ENCODE data around the gene SLC4A7. TPM values are rescaled to one million over a fixed set of nuclear protein-coding genes. Genes with fewer than 3 reads are reported as not detected.
A peak's percentile ranks its signal among the peaks of the same experiment; 100 is the strongest.

The SLC4A7 gene
- total and polyA plus RNA-seq, 2 donors (not counting 1 experiment from before 2014, with no cell fraction given): 23.8 to 214 TPM

DNA sequence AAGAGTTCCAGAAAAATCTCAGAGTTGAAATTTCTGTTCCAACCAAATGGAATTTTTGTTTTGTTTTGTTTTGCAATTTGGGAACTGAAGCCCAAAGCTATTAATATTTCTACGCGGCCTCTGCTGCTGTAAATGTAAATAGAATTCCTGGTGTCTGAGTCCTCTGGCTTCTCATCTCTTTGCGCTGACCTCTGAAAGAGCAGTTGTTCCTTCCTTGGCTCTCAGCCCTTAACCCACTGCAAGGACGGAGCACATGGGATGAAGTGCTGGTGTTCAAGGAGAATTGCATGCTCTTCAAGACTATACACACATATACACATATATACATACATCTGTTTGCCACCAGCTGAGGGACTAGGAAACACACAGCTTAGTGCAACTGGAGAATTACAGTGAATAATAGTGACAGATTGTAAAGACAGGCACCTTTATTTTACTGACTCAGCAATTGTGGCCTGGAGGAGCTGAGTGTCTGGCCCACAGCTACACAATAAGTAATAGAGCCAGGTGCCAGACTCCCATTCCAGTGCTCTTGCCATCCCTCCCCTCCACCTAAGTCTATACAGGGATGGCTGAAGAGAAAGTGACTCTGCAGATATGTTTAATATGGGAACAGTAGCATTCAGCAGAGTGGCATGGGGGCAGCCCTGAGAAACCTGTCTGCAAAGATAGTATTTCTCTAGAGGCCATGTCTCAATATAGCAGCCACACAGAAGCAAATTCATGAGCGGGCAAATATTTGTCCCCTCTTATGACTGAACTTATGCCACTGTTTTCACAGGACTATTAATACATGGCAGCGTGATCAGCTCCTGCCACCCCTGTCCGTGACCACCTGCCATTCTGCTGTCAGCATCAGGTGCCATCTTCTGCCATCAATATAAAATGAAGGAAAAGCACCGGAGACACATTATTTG, 157.3 kb downstream of the SLC4A7 start:
- Histone ChIP-seq H3K27me3 (ENCODE audit: control insufficient read depth, insufficient read depth, low read length) (no peaks in the 10 kb centered on the region), H3K79me2 (ENCODE audit: control insufficient read depth, insufficient read depth, low read length) (no peaks in the 10 kb centered on the region), H2AFZ (ENCODE audit: low read length) (no peak overlapping the region), H3K27ac (ENCODE audit: insufficient read depth, low read length) (peak overlapping the region; percentile 84), H4K20me1 (ENCODE audit: control insufficient read depth, extremely low read depth, insufficient read depth, low read length) (no peaks in the 10 kb centered on the region), H3K4me1 (ENCODE audit: control insufficient read depth, extremely low read depth, insufficient read depth, low read length) (peaks cover 21% of the 10 kb centered on the region), H3K4me2 (ENCODE audit: extremely low read depth, insufficient read depth, low read length) (peak overlapping the region; percentile 17), H3K36me3 (ENCODE audit: control insufficient read depth, insufficient read depth, low read length) (no peaks in the 10 kb centered on the region), H3K9ac (ENCODE audit: insufficient read depth, low read length) (no peak overlapping the region), H3K9me3 (ENCODE audit: control insufficient read depth, insufficient read depth, low read depth, low read length) (no peaks in the 10 kb centered on the region), H3K4me3 (replicated peaks in 1 of 4; ENCODE audit: control extremely low read depth in 1 of 4, insufficient read depth in 1 of 4, low read depth in 3 of 4, low read length in 4 of 4) (no peak overlapping the region)
- peak; percentile 93 to 98 for DNase-seq (ENCODE audit: low read depth in 2 of 2)
- TF ChIP-seq CTCF (conservative IDR thresholded peaks at IDR 0.05 in 1 of 2, IDR thresholded peaks at IDR 0.05 in 1 of 2; ENCODE audit: low read depth in 1 of 2, low read length in 2 of 2) (no peak), EZH2 (IDR thresholded peaks at IDR 0.05; ENCODE audit: low read length, missing control alignments) (no peak)

- Histone ChIP-seq H3K4me2 (ENCODE audit: extremely low read depth, insufficient read depth, low read length) (peak overlapping the region; percentile 52), H2AFZ (ENCODE audit: low read length) (no peak overlapping the region), H3K27me3 (ENCODE audit: control insufficient read depth, insufficient read depth, low read length) (no peaks in the 10 kb centered on the region), H3K9me3 (ENCODE audit: control insufficient read depth, insufficient read depth, low read depth, low read length) (no peaks in the 10 kb centered on the region), H4K20me1 (ENCODE audit: control insufficient read depth, extremely low read depth, insufficient read depth, low read length) (no peaks in the 10 kb centered on the region), H3K36me3 (ENCODE audit: control insufficient read depth, insufficient read depth, low read length) (no peaks in the 10 kb centered on the region), H3K79me2 (ENCODE audit: control insufficient read depth, insufficient read depth, low read length) (no peaks in the 10 kb centered on the region), H3K27ac (ENCODE audit: insufficient read depth, low read length) (peak overlapping the region; percentile 84), H3K4me1 (ENCODE audit: control insufficient read depth, extremely low read depth, insufficient read depth, low read length) (peaks cover 21% of the 10 kb centered on the region), H3K9ac (ENCODE audit: insufficient read depth, low read length) (no peak overlapping the region), H3K4me3 (replicated peaks in 1 of 4; ENCODE audit: control extremely low read depth in 1 of 4, insufficient read depth in 1 of 4, low read depth in 3 of 4, low read length in 4 of 4) (peak overlapping the region in 1 of 4 experiments; percentile 5)
- DNase-seq (ENCODE audit: low read depth in 2 of 2): peak in 1 of 2 donors; percentile 46
- TF ChIP-seq EZH2 (IDR thresholded peaks at IDR 0.05; ENCODE audit: low read length, missing control alignments) (no peak), CTCF (conservative IDR thresholded peaks at IDR 0.05 in 1 of 2, IDR thresholded peaks at IDR 0.05 in 1 of 2; ENCODE audit: low read depth in 1 of 2, low read length in 2 of 2) (no peak)
Observed at GRCh38 chr3:27326202-27326601, 158.0 kb downstream of the SLC4A7 start.

- H3K4me2 ChIP-seq (ENCODE audit: extremely low read depth, insufficient read depth, low read length): peak overlapping the region; percentile 52
- no peaks in the 10 kb centered on the region for H4K20me1 ChIP-seq (ENCODE audit: control insufficient read depth, extremely low read depth, insufficient read depth, low read length)
- TF ChIP-seq CTCF (conservative IDR thresholded peaks at IDR 0.05 in 1 of 2, IDR thresholded peaks at IDR 0.05 in 1 of 2; ENCODE audit: low read depth in 1 of 2, low read length in 2 of 2) (no peak), EZH2 (IDR thresholded peaks at IDR 0.05; ENCODE audit: low read length, missing control alignments) (no peak)
- H3K9me3 ChIP-seq (ENCODE audit: control insufficient read depth, insufficient read depth, low read depth, low read length): no peaks in the 10 kb centered on the region
- no peak for DNase-seq (ENCODE audit: low read depth in 2 of 2)
- no peaks in the 10 kb centered on the region for H3K79me2 ChIP-seq (ENCODE audit: control insufficient read depth, insufficient read depth, low read length)
- peaks cover 21% of the 10 kb centered on the region for H3K4me1 ChIP-seq (ENCODE audit: control insufficient read depth, extremely low read depth, insufficient read depth, low read length)
- H2AFZ ChIP-seq (ENCODE audit: low read length): no peak overlapping the region
- no peak overlapping the region for H3K9ac ChIP-seq (ENCODE audit: insufficient read depth, low read length)
- peak overlapping the region; percentile 84 for H3K27ac ChIP-seq (ENCODE audit: insufficient read depth, low read length)
- H3K36me3 ChIP-seq (ENCODE audit: control insufficient read depth, insufficient read depth, low read length): no peaks in the 10 kb centered on the region
- no peak overlapping the region for H3K4me3 ChIP-seq (replicated peaks in 1 of 4; ENCODE audit: control extremely low read depth in 1 of 4, insufficient read depth in 1 of 4, low read depth in 3 of 4, low read length in 4 of 4)
- H3K27me3 ChIP-seq (ENCODE audit: control insufficient read depth, insufficient read depth, low read length): no peaks in the 10 kb centered on the region
Observed at GRCh38 chr3:27325419-27325818, 158.8 kb downstream of the SLC4A7 start.
